Panc1 (cell line): ENCODE data around the gene SPATA20. TPM values are rescaled to one million over a fixed set of nuclear protein-coding genes. Genes with fewer than 3 reads are reported as not detected.

Experiments
- ATAC-seq: fragments of 200-7000 bp; cut with Tn5 transposase; 2 replicates; pipeline ENCODE4 v1.9.1; 2020; ENCODE audit warnings: mild to moderate bottlenecking, moderate library complexity
- BruUV-seq: library from RNA; stranded (reverse); fragments of 400-500 nt; replicated peaks from 2 replicates; lab custom pipeline; 2021; lab: Mats Ljungman, UMichigan
- CTCF ChIA-PET: fragments of 300-600 bp; sonication (Branson Sonifier 250); formaldehyde crosslinking; loops from one replicate; lab custom pipeline; 2022; ENCODE audit warnings: antibody characterized with exemption; lab: Charles Lee
- POLR2A ChIA-PET: fragments of 300-600 bp; sonication (Branson Sonifier 250); formaldehyde crosslinking; loops from one replicate; lab custom pipeline; 2022; ENCODE audit warnings: antibody characterized with exemption; lab: Charles Lee
- DNase-seq: peaks from one replicate; pipeline ENCODE4 v3.0.0-alpha.2; 2010; ENCODE audit warnings: low read depth, low spot score
- H3K27ac ChIP-seq: 2 replicates; pipeline ENCODE4 v1.5.1; 2011; ENCODE audit warnings: mild to moderate bottlenecking, low read length, inconsistent platforms
- H3K27me3 ChIP-seq: fragments of 200-500 bp; sonication (Bioruptor generic); 2 replicates; pipeline ENCODE4 v1.6.0; 2014; ENCODE audit warnings: low read length, inconsistent platforms; ENCODE audit not compliant: control insufficient read depth, insufficient read depth
- H3K36me3 ChIP-seq: fragments of 200-500 bp; sonication (Bioruptor generic); 2 replicates; pipeline ENCODE4 v1.5.1; 2014; ENCODE audit warnings: inconsistent platforms, mild to moderate bottlenecking, low read length, moderate library complexity; ENCODE audit not compliant: control insufficient read depth, insufficient read depth
- H3K4me1 ChIP-seq: 2 replicates; pipeline ENCODE4 v1.5.1; 2011; ENCODE audit warnings: inconsistent platforms, mild to moderate bottlenecking, low read length, moderate library complexity; ENCODE audit not compliant: control insufficient read depth, insufficient read depth
- H3K4me3 ChIP-seq, 2 experiments: 2 replicates each; pipeline ENCODE4 v1.5.1; 2011 to 2012; ENCODE audit warnings: low read depth in 2 of 2, low read length in 2 of 2, mild to moderate bottlenecking in 2 of 2, inconsistent platforms in 1 of 2, moderate library complexity in 1 of 2
- H3K9me3 ChIP-seq: fragments of 200-500 bp; sonication (Bioruptor generic); 2 replicates; pipeline ENCODE4 v1.5.1; 2014; ENCODE audit warnings: low read depth, mild to moderate bottlenecking, inconsistent platforms, low read length, moderate library complexity; ENCODE audit not compliant: control insufficient read depth, insufficient read depth
- POLR2AphosphoS5 ChIP-seq: IDR thresholded peaks from 2 replicates; pipeline ENCODE4 v1.6.1; 2012; ENCODE audit warnings: mild to moderate bottlenecking, low read depth, low read length, moderate library complexity
- SIN3A ChIP-seq: IDR thresholded peaks from 2 replicates; pipeline ENCODE4 v1.6.1; 2012; ENCODE audit warnings: low read depth, mild to moderate bottlenecking, low read length, moderate library complexity, borderline replicate concordance; ENCODE audit not compliant: insufficient read depth
- TCF7L2 ChIP-seq: IDR thresholded peaks from 2 replicates; pipeline ENCODE4 v1.6.1; 2011; ENCODE audit warnings: mild to moderate bottlenecking, low read depth, low read length, inconsistent platforms
- in situ Hi-C: cut with HindIII; loops from 2 replicates; pipeline ENCODE4 v1.10.0; 2016; ENCODE audit warnings: low sequenced_read_pairs, low pct_unique_long_range_greater_than_20kb
- intact Hi-C: fragments of 100-400 bp; cut with micrococcal nuclease; formaldehyde crosslinking; loops from one replicate; pipeline ENCODE4 v1.10.0; 2022; ENCODE audit not compliant: unreplicated experiment
- total RNA-seq: library from RNA; stranded (reverse); gene quantifications from one replicate; pipeline ENCODE4 v1.2.1, GENCODE V29; 2021; ENCODE audit not compliant: unreplicated experiment
- TF ChIP-seq, protein P1 (sequence below): fragments of 450-650 bp; IDR thresholded peaks from 2 replicates; pipeline ENCODE4 v1.5.1; 2017; ENCODE audit warnings: mild to moderate bottlenecking
- TF ChIP-seq, protein P2 (sequence below), 2 experiments: IDR thresholded peaks; 2 replicates each; pipeline ENCODE4 v1.6.1; 2011 to 2012; ENCODE audit warnings: low read depth in 2 of 2, control low read depth in 1 of 2, low read length in 1 of 2, mild to moderate bottlenecking in 1 of 2, moderate library complexity in 1 of 2; ENCODE audit not compliant: insufficient read depth in 1 of 2

SPATA20 gene
- total RNA-seq, 1 experiment from 2014 or later: 82.2 TPM

DNA sequence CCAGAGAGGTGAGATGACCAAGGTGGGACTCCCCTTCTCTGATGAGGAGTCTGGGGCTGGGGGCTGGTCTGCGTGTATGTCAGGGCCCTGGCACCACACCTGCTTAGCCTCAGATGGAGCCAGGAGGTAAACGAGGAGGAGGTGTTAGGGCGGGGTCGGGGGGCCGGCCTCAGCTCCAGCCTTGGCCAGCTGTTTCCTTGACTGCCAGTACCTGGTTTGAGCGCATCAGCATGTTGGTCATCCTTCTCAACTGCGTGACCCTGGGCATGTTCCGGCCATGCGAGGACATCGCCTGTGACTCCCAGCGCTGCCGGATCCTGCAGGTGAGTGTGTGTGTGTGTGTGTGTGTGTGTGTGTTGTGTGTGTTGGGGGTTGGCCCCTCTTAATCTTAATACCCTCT is 21.7 kb downstream of the SPATA20 start:
- H3K4me3 ChIP-seq: no peak overlapping the region
- H3K9me3 ChIP-seq: no peaks in the 10 kb centered on the region
- ATAC-seq (no peak), DNase-seq (no peak)
- TF ChIP-seq TCF7L2 (no peak), SIN3A (no peak)
- TF ChIP-seq, protein P1, sequence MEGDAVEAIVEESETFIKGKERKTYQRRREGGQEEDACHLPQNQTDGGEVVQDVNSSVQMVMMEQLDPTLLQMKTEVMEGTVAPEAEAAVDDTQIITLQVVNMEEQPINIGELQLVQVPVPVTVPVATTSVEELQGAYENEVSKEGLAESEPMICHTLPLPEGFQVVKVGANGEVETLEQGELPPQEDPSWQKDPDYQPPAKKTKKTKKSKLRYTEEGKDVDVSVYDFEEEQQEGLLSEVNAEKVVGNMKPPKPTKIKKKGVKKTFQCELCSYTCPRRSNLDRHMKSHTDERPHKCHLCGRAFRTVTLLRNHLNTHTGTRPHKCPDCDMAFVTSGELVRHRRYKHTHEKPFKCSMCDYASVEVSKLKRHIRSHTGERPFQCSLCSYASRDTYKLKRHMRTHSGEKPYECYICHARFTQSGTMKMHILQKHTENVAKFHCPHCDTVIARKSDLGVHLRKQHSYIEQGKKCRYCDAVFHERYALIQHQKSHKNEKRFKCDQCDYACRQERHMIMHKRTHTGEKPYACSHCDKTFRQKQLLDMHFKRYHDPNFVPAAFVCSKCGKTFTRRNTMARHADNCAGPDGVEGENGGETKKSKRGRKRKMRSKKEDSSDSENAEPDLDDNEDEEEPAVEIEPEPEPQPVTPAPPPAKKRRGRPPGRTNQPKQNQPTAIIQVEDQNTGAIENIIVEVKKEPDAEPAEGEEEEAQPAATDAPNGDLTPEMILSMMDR: no peak
- TF ChIP-seq, protein P2, sequence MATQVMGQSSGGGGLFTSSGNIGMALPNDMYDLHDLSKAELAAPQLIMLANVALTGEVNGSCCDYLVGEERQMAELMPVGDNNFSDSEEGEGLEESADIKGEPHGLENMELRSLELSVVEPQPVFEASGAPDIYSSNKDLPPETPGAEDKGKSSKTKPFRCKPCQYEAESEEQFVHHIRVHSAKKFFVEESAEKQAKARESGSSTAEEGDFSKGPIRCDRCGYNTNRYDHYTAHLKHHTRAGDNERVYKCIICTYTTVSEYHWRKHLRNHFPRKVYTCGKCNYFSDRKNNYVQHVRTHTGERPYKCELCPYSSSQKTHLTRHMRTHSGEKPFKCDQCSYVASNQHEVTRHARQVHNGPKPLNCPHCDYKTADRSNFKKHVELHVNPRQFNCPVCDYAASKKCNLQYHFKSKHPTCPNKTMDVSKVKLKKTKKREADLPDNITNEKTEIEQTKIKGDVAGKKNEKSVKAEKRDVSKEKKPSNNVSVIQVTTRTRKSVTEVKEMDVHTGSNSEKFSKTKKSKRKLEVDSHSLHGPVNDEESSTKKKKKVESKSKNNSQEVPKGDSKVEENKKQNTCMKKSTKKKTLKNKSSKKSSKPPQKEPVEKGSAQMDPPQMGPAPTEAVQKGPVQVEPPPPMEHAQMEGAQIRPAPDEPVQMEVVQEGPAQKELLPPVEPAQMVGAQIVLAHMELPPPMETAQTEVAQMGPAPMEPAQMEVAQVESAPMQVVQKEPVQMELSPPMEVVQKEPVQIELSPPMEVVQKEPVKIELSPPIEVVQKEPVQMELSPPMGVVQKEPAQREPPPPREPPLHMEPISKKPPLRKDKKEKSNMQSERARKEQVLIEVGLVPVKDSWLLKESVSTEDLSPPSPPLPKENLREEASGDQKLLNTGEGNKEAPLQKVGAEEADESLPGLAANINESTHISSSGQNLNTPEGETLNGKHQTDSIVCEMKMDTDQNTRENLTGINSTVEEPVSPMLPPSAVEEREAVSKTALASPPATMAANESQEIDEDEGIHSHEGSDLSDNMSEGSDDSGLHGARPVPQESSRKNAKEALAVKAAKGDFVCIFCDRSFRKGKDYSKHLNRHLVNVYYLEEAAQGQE (IDR thresholded peaks at IDR 0.05; ENCODE audit: insufficient read depth in 1 of 2, low read depth in 2 of 2, low read length in 1 of 2): no peak
- H3K27ac ChIP-seq: no peak overlapping the region
- POLR2A ChIA-PET: no interaction called here
- BruUV-seq: no TSS peak
- no peaks in the 10 kb centered on the region for H3K36me3 ChIP-seq
- intact Hi-C loops (no loop called here), in situ Hi-C loops (no loop called here)
- no peaks in the 10 kb centered on the region for H3K27me3 ChIP-seq
- CTCF ChIA-PET: no interaction called here
- H3K4me1 ChIP-seq: peaks cover 8% of the 10 kb centered on the region

DNA sequence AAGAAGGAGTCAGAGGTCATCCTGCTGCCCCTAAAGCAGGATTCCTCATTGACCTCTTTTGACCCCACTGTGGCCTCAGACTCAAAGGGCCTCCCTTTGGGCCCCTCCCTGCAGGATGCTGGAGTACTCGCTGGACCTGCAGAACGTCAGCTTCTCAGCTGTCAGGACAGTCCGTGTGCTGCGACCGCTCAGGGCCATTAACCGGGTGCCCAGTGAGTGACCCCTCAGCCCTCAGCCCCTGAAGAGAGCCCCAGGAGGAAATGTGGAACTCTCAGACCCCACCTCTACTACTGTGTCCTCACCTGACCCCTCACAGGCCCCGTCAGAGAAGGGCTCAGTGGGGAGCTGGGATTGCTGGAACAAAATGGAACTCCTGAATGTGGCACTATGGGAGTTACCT is 22.6 kb downstream of the SPATA20 start:
- TF ChIP-seq, protein P2 (IDR thresholded peaks at IDR 0.05; ENCODE audit: insufficient read depth in 1 of 2, low read depth in 2 of 2, low read length in 1 of 2): no peak
- TF ChIP-seq, protein P1: no peak
- TF ChIP-seq TCF7L2 (no peak), SIN3A (no peak), POLR2AphosphoS5 (no peak)
- DNase-seq (no peak), ATAC-seq (no peak)
- peaks cover 1% of the 10 kb centered on the region; the same call in 1 of the 2 replicates for H3K4me1 ChIP-seq
- no peak overlapping the region for H3K4me3 ChIP-seq
- H3K27me3 ChIP-seq: no peaks in the 10 kb centered on the region
- intact Hi-C loops: no loop called here
- no peaks in the 10 kb centered on the region for H3K9me3 ChIP-seq
- no peaks in the 10 kb centered on the region for H3K36me3 ChIP-seq
- CTCF ChIA-PET: interaction anchor here (0.6 kb wide), 1 partner anchor 99 kb away, joined by 5 read pairs; no protein-coding TSS in a partner anchor
- in situ Hi-C loops: no loop called here
- H3K27ac ChIP-seq: no peak overlapping the region
- POLR2A ChIA-PET: no interaction called here
- no TSS peak for BruUV-seq
